H1 (cell line): ENCODE results near the gene TNN. TPM values are rescaled to one million over a fixed set of nuclear protein-coding genes. Genes with fewer than 3 reads are reported as not detected.

ENCODE experiments used
- RXRA ChIP-seq: IDR thresholded peaks from 2 replicates; pipeline ENCODE4 v1.6.1; 2011; ENCODE audit warnings: low read depth, mild to moderate bottlenecking, low read length, moderate library complexity; ENCODE audit not compliant: insufficient read depth
- polyA plus RNA-seq, 7 experiments: library from polyadenylated mRNA; depleted of rRNA in 3 of 7; stranded (reverse) in 5 of 7; unstranded in 2 of 7; fragments of >200 nt in 5 of 7; fragments of 200-250 nt in 2 of 7; gene quantifications; 1 replicate in 5 of 7; 2 replicates in 1 of 7; 4 replicates in 1 of 7; pipeline versions ENCODE4 v1.2.1 to v1.2.3, GENCODE V29; 2011 to 2013; ENCODE audit warnings: missing spikeins in 2 of 7, mixed read lengths in 2 of 7
- total RNA-seq: library from RNA; stranded (reverse); fragmentation: NEBNext Ultra II Directional; extraction: Animal tissue kit (Norgen Biotek cat#: 25700); gene quantifications from 2 replicates; pipeline ENCODE4 v1.2.1, GENCODE V29; 2021
- TF ChIP-seq, protein P1 (sequence below): fragments of 300-600 bp; sonication (generic); IDR thresholded peaks from 2 replicates; pipeline ENCODE4 v1.7.1; 2012; ENCODE audit warnings: low read length, moderate library complexity, mild to moderate bottlenecking, inconsistent platforms; ENCODE audit not compliant: insufficient replicate concordance
- TF ChIP-seq, protein P2 (sequence below): IDR thresholded peaks from 2 replicates; pipeline ENCODE4 v1.6.1; 2012; ENCODE audit warnings: low read length, inconsistent platforms

TNN gene
- total and polyA plus RNA-seq, 2 of the 8 experiments (the other 6 are each of a cell fraction or from before 2014, with no cell fraction given), result 0.21 to 0.30 TPM

DNA sequence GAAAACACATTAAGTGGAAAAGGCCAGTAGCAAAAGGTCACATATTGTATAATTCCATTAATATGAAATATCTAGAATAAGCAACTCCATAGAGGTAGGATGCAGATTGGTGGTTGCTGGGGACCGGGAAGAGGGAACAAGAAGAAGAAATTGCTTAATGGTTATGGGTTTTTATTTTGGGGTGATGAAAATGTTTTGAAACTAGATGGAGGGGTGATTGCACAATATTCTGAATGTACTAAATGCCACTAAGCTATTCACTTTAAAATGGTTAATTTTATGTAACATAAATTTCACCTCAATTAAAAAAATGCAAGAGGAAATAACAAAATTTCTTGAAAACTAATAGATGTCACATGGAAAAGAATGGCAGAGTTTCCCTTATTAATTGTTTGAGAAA is 118.3 kb downstream of the TNN start (continued):
- TF ChIP-seq, protein P1, sequence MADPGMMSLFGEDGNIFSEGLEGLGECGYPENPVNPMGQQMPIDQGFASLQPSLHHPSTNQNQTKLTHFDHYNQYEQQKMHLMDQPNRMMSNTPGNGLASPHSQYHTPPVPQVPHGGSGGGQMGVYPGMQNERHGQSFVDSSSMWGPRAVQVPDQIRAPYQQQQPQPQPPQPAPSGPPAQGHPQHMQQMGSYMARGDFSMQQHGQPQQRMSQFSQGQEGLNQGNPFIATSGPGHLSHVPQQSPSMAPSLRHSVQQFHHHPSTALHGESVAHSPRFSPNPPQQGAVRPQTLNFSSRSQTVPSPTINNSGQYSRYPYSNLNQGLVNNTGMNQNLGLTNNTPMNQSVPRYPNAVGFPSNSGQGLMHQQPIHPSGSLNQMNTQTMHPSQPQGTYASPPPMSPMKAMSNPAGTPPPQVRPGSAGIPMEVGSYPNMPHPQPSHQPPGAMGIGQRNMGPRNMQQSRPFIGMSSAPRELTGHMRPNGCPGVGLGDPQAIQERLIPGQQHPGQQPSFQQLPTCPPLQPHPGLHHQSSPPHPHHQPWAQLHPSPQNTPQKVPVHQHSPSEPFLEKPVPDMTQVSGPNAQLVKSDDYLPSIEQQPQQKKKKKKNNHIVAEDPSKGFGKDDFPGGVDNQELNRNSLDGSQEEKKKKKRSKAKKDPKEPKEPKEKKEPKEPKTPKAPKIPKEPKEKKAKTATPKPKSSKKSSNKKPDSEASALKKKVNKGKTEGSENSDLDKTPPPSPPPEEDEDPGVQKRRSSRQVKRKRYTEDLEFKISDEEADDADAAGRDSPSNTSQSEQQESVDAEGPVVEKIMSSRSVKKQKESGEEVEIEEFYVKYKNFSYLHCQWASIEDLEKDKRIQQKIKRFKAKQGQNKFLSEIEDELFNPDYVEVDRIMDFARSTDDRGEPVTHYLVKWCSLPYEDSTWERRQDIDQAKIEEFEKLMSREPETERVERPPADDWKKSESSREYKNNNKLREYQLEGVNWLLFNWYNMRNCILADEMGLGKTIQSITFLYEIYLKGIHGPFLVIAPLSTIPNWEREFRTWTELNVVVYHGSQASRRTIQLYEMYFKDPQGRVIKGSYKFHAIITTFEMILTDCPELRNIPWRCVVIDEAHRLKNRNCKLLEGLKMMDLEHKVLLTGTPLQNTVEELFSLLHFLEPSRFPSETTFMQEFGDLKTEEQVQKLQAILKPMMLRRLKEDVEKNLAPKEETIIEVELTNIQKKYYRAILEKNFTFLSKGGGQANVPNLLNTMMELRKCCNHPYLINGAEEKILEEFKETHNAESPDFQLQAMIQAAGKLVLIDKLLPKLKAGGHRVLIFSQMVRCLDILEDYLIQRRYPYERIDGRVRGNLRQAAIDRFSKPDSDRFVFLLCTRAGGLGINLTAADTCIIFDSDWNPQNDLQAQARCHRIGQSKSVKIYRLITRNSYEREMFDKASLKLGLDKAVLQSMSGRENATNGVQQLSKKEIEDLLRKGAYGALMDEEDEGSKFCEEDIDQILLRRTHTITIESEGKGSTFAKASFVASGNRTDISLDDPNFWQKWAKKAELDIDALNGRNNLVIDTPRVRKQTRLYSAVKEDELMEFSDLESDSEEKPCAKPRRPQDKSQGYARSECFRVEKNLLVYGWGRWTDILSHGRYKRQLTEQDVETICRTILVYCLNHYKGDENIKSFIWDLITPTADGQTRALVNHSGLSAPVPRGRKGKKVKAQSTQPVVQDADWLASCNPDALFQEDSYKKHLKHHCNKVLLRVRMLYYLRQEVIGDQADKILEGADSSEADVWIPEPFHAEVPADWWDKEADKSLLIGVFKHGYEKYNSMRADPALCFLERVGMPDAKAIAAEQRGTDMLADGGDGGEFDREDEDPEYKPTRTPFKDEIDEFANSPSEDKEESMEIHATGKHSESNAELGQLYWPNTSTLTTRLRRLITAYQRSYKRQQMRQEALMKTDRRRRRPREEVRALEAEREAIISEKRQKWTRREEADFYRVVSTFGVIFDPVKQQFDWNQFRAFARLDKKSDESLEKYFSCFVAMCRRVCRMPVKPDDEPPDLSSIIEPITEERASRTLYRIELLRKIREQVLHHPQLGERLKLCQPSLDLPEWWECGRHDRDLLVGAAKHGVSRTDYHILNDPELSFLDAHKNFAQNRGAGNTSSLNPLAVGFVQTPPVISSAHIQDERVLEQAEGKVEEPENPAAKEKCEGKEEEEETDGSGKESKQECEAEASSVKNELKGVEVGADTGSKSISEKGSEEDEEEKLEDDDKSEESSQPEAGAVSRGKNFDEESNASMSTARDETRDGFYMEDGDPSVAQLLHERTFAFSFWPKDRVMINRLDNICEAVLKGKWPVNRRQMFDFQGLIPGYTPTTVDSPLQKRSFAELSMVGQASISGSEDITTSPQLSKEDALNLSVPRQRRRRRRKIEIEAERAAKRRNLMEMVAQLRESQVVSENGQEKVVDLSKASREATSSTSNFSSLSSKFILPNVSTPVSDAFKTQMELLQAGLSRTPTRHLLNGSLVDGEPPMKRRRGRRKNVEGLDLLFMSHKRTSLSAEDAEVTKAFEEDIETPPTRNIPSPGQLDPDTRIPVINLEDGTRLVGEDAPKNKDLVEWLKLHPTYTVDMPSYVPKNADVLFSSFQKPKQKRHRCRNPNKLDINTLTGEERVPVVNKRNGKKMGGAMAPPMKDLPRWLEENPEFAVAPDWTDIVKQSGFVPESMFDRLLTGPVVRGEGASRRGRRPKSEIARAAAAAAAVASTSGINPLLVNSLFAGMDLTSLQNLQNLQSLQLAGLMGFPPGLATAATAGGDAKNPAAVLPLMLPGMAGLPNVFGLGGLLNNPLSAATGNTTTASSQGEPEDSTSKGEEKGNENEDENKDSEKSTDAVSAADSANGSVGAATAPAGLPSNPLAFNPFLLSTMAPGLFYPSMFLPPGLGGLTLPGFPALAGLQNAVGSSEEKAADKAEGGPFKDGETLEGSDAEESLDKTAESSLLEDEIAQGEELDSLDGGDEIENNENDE, result no peak
- TF ChIP-seq, protein P2, sequence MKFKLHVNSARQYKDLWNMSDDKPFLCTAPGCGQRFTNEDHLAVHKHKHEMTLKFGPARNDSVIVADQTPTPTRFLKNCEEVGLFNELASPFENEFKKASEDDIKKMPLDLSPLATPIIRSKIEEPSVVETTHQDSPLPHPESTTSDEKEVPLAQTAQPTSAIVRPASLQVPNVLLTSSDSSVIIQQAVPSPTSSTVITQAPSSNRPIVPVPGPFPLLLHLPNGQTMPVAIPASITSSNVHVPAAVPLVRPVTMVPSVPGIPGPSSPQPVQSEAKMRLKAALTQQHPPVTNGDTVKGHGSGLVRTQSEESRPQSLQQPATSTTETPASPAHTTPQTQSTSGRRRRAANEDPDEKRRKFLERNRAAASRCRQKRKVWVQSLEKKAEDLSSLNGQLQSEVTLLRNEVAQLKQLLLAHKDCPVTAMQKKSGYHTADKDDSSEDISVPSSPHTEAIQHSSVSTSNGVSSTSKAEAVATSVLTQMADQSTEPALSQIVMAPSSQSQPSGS, result no peak
- TF ChIP-seq RXRA, result no peak
